ENCODE measurements around the gene SARNP. TPM values are rescaled to one million over a fixed set of nuclear protein-coding genes. Genes with fewer than 3 reads are reported as not detected.

SARNP gene
- polyA plus RNA-seq, 1 experiment, result 52.1 TPM

GRCh38 chr12:55797550-55797949 is 20.0 kb downstream of the SARNP start:
- peaks cover 6% of the 10 kb centered on the region for H3K36me3 ChIP-seq (ENCODE audit: control insufficient read depth, insufficient read depth, low read length)
- ChIA-PET POLR2A (no interaction called here), CTCF (interaction anchor here (0.6 to 5.3 kb wide), 10 partner anchors 11 to 225 kb away, joined by 3 to 64 read pairs (median 4); partner anchors contain the start of genes ORMDL2 and SARNP)
- no peak for DNase-seq (ENCODE audit: low read depth)
- no peaks in the 10 kb centered on the region for H3K27me3 ChIP-seq (ENCODE audit: control insufficient read depth, insufficient read depth, low read length)
- TF ChIP-seq CTCF (IDR thresholded peaks at IDR 0.05; ENCODE audit: insufficient read depth, low read depth, low read length), result no peak
- H3K4me3 ChIP-seq (ENCODE audit: low read depth, low read length), result no peak overlapping the region

DNA sequence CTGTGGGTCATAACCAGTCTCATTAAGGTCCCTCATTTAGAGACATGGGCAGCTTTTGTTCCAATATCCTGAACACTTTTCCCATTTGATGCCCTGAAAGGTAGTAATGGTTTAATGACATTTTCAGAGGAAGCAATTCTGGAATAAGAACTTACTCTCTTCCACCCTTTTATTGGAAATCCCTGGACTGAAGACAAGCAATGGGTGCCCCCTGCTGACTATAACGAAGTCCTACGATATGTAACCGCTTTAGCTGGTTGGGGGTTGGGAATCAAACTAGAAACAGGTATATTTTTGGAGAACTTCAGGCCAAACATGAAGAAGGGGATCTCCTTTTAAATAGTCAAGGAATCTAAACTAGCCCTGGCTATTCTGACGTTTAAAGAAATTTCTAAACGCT is 20.5 kb downstream of the SARNP start:
- peaks cover 6% of the 10 kb centered on the region for H3K36me3 ChIP-seq (ENCODE audit: control insufficient read depth, insufficient read depth, low read length)

DNA sequence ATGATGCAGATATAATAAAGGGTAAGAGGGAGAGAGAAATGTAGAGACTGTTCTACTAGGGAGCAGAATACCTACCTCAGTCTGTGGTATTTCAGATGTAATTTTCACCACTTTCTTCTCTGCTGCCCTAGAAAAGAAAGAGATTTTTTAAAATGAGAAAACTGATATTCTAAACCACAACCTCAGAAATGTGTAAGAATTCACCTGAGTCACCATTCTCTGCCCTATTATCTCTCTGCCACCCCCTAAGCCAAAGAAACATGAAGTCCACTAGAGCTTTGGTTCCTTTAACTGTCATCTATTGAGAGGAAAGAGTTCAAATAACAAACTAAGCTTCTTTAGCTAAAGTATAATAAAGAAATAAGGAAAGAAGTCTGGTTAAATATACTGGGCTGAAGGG is 21.6 kb downstream of the SARNP start:
- peaks cover 3% of the 10 kb centered on the region for H3K36me3 ChIP-seq (ENCODE audit: control insufficient read depth, insufficient read depth, low read length)
- CTCF ChIA-PET, result interaction anchor here (0.8 to 5.3 kb wide), 6 partner anchors 13 to 144 kb away, joined by 3 to 64 read pairs (median 6); no protein-coding TSS in a partner anchor
- POLR2A ChIA-PET, result no interaction called here

More for the DNA sequence above, 20.5 kb downstream of the SARNP start:
- DNase-seq (ENCODE audit: low read depth), result no peak
- ChIA-PET CTCF (interaction anchor here (0.6 to 5.3 kb wide), 13 partner anchors 12 to 225 kb away, joined by 3 to 64 read pairs (median 3); partner anchors contain the start of genes ORMDL2 and SARNP), POLR2A (no interaction called here)
- Histone ChIP-seq H3K27me3 (ENCODE audit: control insufficient read depth, insufficient read depth, low read length) (no peaks in the 10 kb centered on the region), H3K4me3 (ENCODE audit: low read depth, low read length) (no peak overlapping the region)
- peak; percentile 69 for TF ChIP-seq CTCF (IDR thresholded peaks at IDR 0.05; ENCODE audit: insufficient read depth, low read depth, low read length)

DNA sequence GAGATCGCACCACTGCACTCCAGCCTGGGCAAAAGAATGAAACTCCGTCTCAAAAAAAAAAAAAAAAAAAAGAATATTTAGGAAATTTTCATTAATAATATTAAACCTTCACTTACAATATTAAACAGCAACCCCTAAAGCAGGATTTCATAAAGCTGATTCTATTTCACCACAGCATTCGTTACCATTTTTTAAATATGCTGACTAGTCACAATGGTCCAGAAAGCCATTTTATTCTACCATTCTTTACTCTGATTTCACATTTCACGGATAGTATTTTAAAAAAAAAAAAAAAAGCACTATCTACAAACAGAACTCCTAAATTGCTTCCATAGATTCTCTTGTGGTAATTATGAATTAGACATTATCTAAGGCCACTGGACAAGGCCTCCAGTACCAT is 27.6 kb downstream of the SARNP start:
- H3K27me3 ChIP-seq (ENCODE audit: control insufficient read depth, insufficient read depth, low read length), result no peaks in the 10 kb centered on the region
- TF ChIP-seq CTCF (IDR thresholded peaks at IDR 0.05; ENCODE audit: insufficient read depth, low read depth, low read length), result no peak
- CTCF ChIA-PET, result no interaction called here
- POLR2A ChIA-PET, result no interaction called here
- no peak for DNase-seq (ENCODE audit: low read depth)
- peaks cover 7% of the 10 kb centered on the region for H3K36me3 ChIP-seq (ENCODE audit: control insufficient read depth, insufficient read depth, low read length)
- H3K4me3 ChIP-seq (ENCODE audit: low read depth, low read length), result no peak overlapping the region

More for the DNA sequence above, 21.6 kb downstream of the SARNP start:
- H3K4me3 ChIP-seq (ENCODE audit: low read depth, low read length), result no peak overlapping the region
- no peak for TF ChIP-seq CTCF (IDR thresholded peaks at IDR 0.05; ENCODE audit: insufficient read depth, low read depth, low read length)
- DNase-seq (ENCODE audit: low read depth), result no peak
- no peaks in the 10 kb centered on the region for H3K27me3 ChIP-seq (ENCODE audit: control insufficient read depth, insufficient read depth, low read length)

- CTCF ChIA-PET, result interaction anchor here (1.0 to 2.4 kb wide), 3 partner anchors 22 to 52 kb away, joined by 3 to 11 read pairs (median 3); no protein-coding TSS in a partner anchor
- TF ChIP-seq CTCF (IDR thresholded peaks at IDR 0.05; ENCODE audit: insufficient read depth, low read depth, low read length), result no peak
- H3K36me3 ChIP-seq (ENCODE audit: control insufficient read depth, insufficient read depth, low read length), result peaks cover 7% of the 10 kb centered on the region
Measured at GRCh38 chr12:55789171-55789570, 28.4 kb downstream of the SARNP start.

More at GRCh38 chr12:55789171-55789570, 28.4 kb downstream of the SARNP start:
- Histone ChIP-seq H3K27me3 (ENCODE audit: control insufficient read depth, insufficient read depth, low read length) (no peaks in the 10 kb centered on the region), H3K4me3 (ENCODE audit: low read depth, low read length) (no peak overlapping the region)
- DNase-seq (ENCODE audit: low read depth), result no peak
- POLR2A ChIA-PET, result no interaction called here
